ENCODE data around the gene PSTPIP1. TPM values are rescaled to one million over a fixed set of nuclear protein-coding genes. Genes with fewer than 3 reads are reported as not detected.
"Not testable (repeated sequence)": the region's sequence is repeated elsewhere in the genome, so short reads cannot be mapped to it uniquely, and the experiment has no call there.

Gene PSTPIP1
- 0.76 TPM in 1 of 2 replicates, not detected in the other for total RNA-seq (2014; rRNA removed; shearing (Covaris generic))

- no peak for DNase-seq (ENCODE audit: low spot score)
Measured at GRCh38 chr15:76994971-76995945, at the start of gene PSTPIP1. Gene PSTPIP1, plus strand, starts transcription at chr15:76995126. Its CDS starts 448 bp downstream, at chr15:76995574.

GRCh38 chr15:76945494-76946093 lies 49.3 kb upstream of the PSTPIP1 start:
- DNase-seq (ENCODE audit: low spot score) = no peak

- DNase-seq (ENCODE audit: low spot score) = no peak
Measured at GRCh38 chr15:76947454-76947853, 47.5 kb upstream of the PSTPIP1 start.

- DNase-seq (ENCODE audit: low spot score) = no peak
Measured at GRCh38 chr15:76951220-76951619, 43.7 kb upstream of the PSTPIP1 start.

GRCh38 chr15:76953913-76954312 lies 41.0 kb upstream of the PSTPIP1 start:
- no peak for DNase-seq (ENCODE audit: low spot score)

- DNase-seq (ENCODE audit: low spot score) = no peak
Measured at GRCh38 chr15:76954744-76955143, 40.2 kb upstream of the PSTPIP1 start.

GRCh38 chr15:76961268-76962011 lies 33.5 kb upstream of the PSTPIP1 start:
- DNase-seq (ENCODE audit: low spot score) = no peak

GRCh38 chr15:76962337-76963013 lies 32.5 kb upstream of the PSTPIP1 start:
- no peak for DNase-seq (ENCODE audit: low spot score)

GRCh38 chr15:76963596-76963995 lies 31.3 kb upstream of the PSTPIP1 start:
- peak; percentile 33 for DNase-seq (ENCODE audit: low spot score)

- no peak for DNase-seq (ENCODE audit: low spot score)
Measured at GRCh38 chr15:76964157-76964556, 30.8 kb upstream of the PSTPIP1 start.

GRCh38 chr15:76966051-76966450 lies 28.9 kb upstream of the PSTPIP1 start:
- DNase-seq (ENCODE audit: low spot score) = not testable (repeated sequence)

- no peak for DNase-seq (ENCODE audit: low spot score)
Measured at GRCh38 chr15:76967067-76967466, 27.9 kb upstream of the PSTPIP1 start.

GRCh38 chr15:76968306-76968705 lies 26.6 kb upstream of the PSTPIP1 start:
- DNase-seq (ENCODE audit: low spot score) = no peak

- DNase-seq (ENCODE audit: low spot score) = no peak
Measured at GRCh38 chr15:76972389-76973361, 22.3 kb upstream of the PSTPIP1 start.

- peak; percentile 20 for DNase-seq (ENCODE audit: low spot score)
Measured at GRCh38 chr15:76973362-76973743, 21.6 kb upstream of the PSTPIP1 start.

- no peak for DNase-seq (ENCODE audit: low spot score)
Measured at GRCh38 chr15:76973906-76974305, 21.0 kb upstream of the PSTPIP1 start.

- no peak for DNase-seq (ENCODE audit: low spot score)
Measured at GRCh38 chr15:76974456-76975036, 20.4 kb upstream of the PSTPIP1 start.

- no peak for DNase-seq (ENCODE audit: low spot score)
Measured at GRCh38 chr15:76976141-76976540, 18.8 kb upstream of the PSTPIP1 start.

GRCh38 chr15:76976572-76977270 lies 18.2 kb upstream of the PSTPIP1 start:
- DNase-seq (ENCODE audit: low spot score) = no peak
